Activated CD4-positive, alpha-beta T cell treated with anti-CD3 and anti-CD28 coated beads for 36 hours (primary cell): ENCODE results near the gene WDR13. TPM values are rescaled to one million over a fixed set of nuclear protein-coding genes. Genes with fewer than 3 reads are reported as not detected.
"Not testable (repeated sequence)": the region's sequence is repeated elsewhere in the genome, so short reads cannot be mapped to it uniquely, and the experiment has no call there.

Experiments
- ATAC-seq: fragments of 200-7000 bp; cut with Tn5 transposase; one replicate; pipeline ENCODE4 v1.10.0; 2021; ENCODE audit warnings: mild to moderate bottlenecking, moderate library complexity
- CTCF ChIA-PET: fragments of 350-600 bp; sonication (Branson Sonifier 250); formaldehyde crosslinking; loops from one replicate; lab custom pipeline; 2021; ENCODE audit warnings: antibody characterized with exemption; lab: Charles Lee
- POLR2A ChIA-PET: fragments of 350-600 bp; sonication (Branson Sonifier 250); formaldehyde crosslinking; loops from one replicate; lab custom pipeline; 2021; ENCODE audit warnings: antibody characterized with exemption, inconsistent platforms; lab: Charles Lee
- DNase-seq: peaks from one replicate; pipeline ENCODE4 v3.0.0-alpha.2; 2020
- H3K27ac Mint-ChIP-seq: one replicate; pipeline ENCODE4 v1.8.0; 2021; ENCODE audit warnings: mixed read lengths
- H3K27me3 Mint-ChIP-seq: one replicate; pipeline ENCODE4 v1.8.0; 2021; ENCODE audit warnings: mixed read lengths
- H3K36me3 Mint-ChIP-seq: one replicate; pipeline ENCODE4 v1.8.0; 2021; ENCODE audit warnings: low read depth, mixed read lengths
- H3K4me1 Mint-ChIP-seq: one replicate; pipeline ENCODE4 v1.8.0; 2021; ENCODE audit warnings: mixed read lengths
- H3K4me3 Mint-ChIP-seq: one replicate; pipeline ENCODE4 v1.8.0; 2021; ENCODE audit warnings: mild to moderate bottlenecking, moderate library complexity, mixed read lengths
- H3K9me3 Mint-ChIP-seq: one replicate; pipeline ENCODE4 v1.8.0; 2021; ENCODE audit warnings: low read depth, mixed read lengths
- intact Hi-C, 2 experiments: fragments of 100-400 bp; cut with DNase I in 1 of 2; cut with micrococcal nuclease in 1 of 2; formaldehyde crosslinking; loops; one replicate each; pipeline versions ENCODE4 v1.14.2 to v1.15.1; 2022 to 2024; cut with DNase I, micrococcal nuclease
- total RNA-seq, 2 experiments: library from RNA; stranded (reverse); gene quantifications; one replicate each; pipeline ENCODE4 v1.2.3, GENCODE V29; 2021

Gene WDR13
- 10 to 100 TPM; 27.2 to 39.4 TPM for total RNA-seq

DNA sequence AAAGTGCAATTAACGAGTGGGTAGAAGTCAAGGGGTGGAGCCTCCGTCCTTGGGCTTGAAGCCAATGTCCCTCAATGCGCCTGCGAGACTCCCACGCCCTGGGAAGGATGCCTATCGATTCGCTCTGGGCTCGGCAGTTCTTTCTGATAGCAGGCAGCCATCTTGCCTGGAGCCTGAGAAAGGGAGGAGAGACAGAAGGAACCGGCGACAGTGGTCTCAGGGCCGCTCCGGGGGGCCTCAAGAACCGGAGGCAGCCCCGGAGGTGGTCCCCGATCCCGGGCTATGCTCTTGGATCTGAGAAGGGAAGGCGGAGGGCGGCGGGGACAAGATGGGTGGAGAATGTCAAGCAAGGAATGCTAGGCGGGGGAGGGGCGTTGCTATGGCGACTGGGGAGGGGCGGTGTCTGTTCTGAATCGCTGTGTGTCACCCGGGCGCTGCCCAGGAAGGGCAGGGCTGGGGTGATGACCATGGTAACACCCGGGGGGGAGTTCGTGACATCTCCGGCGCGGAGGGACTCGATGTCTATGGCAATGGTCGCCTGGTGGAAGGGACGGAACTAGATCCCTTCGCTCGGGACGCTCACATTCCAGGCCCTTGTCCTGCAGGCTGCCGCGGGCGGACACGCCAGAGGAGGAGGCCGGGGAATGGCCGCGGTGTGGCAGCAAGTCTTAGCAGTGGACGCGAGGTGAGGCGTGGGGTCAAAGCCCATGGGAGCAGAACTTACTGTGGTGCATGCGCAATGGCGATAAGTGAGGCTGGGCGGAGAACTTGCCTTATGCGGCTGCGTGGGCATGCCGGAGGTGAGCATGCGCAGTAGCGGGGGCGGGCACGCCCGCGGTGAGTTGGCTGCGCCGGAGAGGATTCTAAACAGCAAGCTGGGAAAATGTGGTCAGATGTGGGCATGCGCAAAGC is at the start of gene WDR13:
Gene WDR13 (plus strand): TSS at position 140 of the 912 bp plus-strand sequence. CDS start 505 bp downstream, at position 645.
- POLR2A ChIA-PET = no interaction called here
- peak; percentile 94 for DNase-seq
- no peaks in the 10 kb centered on the region for H3K9me3 Mint-ChIP-seq
- H3K36me3 Mint-ChIP-seq = peaks cover 5% of the 10 kb centered on the region
- peak; percentile 91 for ATAC-seq
- CTCF ChIA-PET = no interaction called here
- peak within 1 kb of the TSS; percentile 98 for H3K27ac Mint-ChIP-seq
- H3K4me1 Mint-ChIP-seq = peaks cover 8% of the 10 kb centered on the region
- H3K27me3 Mint-ChIP-seq = no peaks in the 10 kb centered on the region
- intact Hi-C loops = loop anchor here (1.0 to 5.0 kb wide), 9 partner anchors 23 to 485 kb away; partner anchors contain the start of genes RBM3 (in 2 of the 2), EBP (in 1 of the 2), HDAC6 (in 1 of the 2) and SUV39H1 (in 1 of the 2)
- peak within 1 kb of the TSS; percentile 99 for H3K4me3 Mint-ChIP-seq

DNA sequence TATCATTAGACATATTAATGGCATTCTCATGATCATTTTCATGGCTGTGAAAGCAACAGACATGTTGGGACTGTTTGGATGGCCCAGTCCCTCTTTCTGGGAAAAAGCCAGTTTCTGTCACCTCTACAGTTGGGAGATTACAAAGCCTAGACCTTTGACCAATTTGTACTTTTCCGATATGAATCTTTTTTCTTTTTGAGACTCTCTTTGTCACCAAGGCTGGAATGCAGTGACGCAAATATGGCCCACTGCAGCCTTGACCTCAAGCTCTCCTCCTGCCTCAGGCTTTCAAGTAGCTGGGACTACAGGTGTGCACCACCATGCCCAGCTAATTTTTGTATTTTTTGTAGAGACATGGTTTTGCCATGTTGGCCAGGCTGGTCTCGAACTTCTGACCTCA is 48.4 kb upstream of the WDR13 start:
- H3K36me3 Mint-ChIP-seq = peaks cover 16% of the 10 kb centered on the region
- no peaks in the 10 kb centered on the region for H3K27me3 Mint-ChIP-seq
- no peak for ATAC-seq
- DNase-seq = no peak
- intact Hi-C loops = no loop called here
- no peak overlapping the region for H3K27ac Mint-ChIP-seq
- ChIA-PET POLR2A (no interaction called here), CTCF (interaction anchor here (0.8 kb wide), 1 partner anchor 75 kb away, joined by 3 read pairs; no protein-coding TSS in a partner anchor)
- H3K4me3 Mint-ChIP-seq = no peak overlapping the region
- no peaks in the 10 kb centered on the region for H3K4me1 Mint-ChIP-seq
- H3K9me3 Mint-ChIP-seq = no peaks in the 10 kb centered on the region

DNA sequence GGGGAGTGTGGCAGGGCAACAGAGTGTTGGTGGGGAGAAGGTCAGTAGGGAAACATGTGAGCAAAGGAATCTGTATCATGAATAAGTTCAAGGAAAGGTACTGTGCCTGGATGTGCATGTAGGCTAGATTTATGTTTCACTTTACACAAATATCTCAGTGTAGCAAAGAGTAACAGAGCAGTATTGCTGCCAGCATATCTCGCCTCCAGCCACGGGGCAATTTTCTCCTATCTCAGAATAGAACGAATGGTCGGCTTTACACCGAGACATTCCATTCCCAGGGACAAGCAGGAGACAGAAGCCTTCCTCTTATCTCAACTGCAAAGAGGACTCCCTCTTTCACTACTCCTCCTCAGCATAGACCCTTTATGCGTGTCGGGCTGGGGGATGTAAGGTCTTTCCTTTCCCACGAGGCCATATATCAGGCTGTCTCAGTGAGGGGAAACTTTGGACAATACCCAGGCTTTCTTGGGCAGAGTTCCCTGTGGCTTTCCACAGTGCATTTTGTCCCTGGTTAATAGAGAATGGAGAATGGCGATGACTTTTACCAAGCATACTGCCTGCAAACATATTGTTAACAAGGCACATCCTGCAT is 41.5 kb upstream of the WDR13 start:
- H3K27ac Mint-ChIP-seq, intact Hi-C loops, DNase-seq, H3K9me3 Mint-ChIP-seq, H3K4me1 Mint-ChIP-seq, H3K4me3 Mint-ChIP-seq, CTCF ChIA-PET, ATAC-seq, H3K27me3 Mint-ChIP-seq, POLR2A ChIA-PET: not testable (repeated sequence)
- peaks cover 30% of the 10 kb centered on the region for H3K36me3 Mint-ChIP-seq

DNA sequence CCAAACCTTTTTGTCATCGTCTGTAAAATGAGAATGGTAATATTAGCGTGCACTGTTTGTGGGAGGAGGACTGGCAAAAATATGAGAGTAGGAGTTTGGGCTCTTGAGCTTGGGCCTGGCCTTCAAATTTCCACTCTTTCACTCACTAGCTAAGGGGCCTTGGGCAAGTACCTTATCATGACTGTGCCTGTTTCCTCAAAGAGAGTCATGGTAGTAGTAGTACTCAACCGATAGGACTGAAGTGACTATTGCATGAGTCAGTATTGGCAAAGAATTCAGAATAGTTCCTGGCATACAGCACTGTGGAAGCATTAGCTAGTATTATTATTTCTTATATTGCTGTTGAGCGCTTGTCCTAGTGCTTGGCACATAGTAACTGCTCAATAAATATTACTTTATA is 39.0 kb upstream of the WDR13 start:
- intact Hi-C loops = loop anchor here in 1 of 2 experiments (1.0 kb wide), 1 partner anchor 12 kb away; no protein-coding TSS in a partner anchor
- Mint-ChIP-seq H3K27ac (peak overlapping the region; percentile 82), H3K27me3 (no peaks in the 10 kb centered on the region), H3K4me1 (peaks cover 3% of the 10 kb centered on the region), H3K4me3 (no peak overlapping the region), H3K9me3 (no peaks in the 10 kb centered on the region), H3K36me3 (peaks cover 30% of the 10 kb centered on the region)
- POLR2A ChIA-PET = interaction anchor here (0.6 to 0.9 kb wide), 2 partner anchors 16 to 19 kb away, joined by 3 read pairs; partner anchors contain the start of gene RBM3
- ATAC-seq (peak; percentile 99), DNase-seq (no peak)
- CTCF ChIA-PET = interaction anchor here (0.6 to 0.9 kb wide), 2 partner anchors 9 to 30 kb away, joined by 3 to 4 read pairs; no protein-coding TSS in a partner anchor

DNA sequence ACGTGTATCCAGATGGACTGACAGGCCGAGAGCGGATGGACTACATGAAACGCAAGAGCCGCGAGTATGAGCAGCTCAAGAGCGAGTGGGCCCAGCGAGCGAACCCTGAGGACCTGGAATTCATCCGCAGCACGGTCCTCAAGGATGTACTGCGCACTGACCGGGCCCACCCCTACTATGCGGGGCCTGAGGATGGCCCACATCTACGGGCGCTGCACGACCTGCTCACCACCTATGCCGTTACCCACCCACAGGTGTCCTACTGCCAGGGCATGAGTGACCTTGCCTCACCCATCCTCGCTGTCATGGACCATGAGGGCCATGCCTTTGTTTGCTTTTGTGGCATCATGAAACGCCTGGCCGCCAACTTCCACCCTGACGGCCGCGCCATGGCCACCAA is 37.7 kb upstream of the WDR13 start:
- Mint-ChIP-seq H3K9me3 (no peaks in the 10 kb centered on the region), H3K27me3 (no peaks in the 10 kb centered on the region), H3K36me3 (peaks cover 31% of the 10 kb centered on the region), H3K27ac (peak overlapping the region; percentile 37), H3K4me1 (peaks cover 3% of the 10 kb centered on the region), H3K4me3 (no peak overlapping the region)
- ATAC-seq = no peak
- CTCF ChIA-PET = no interaction called here
- POLR2A ChIA-PET = interaction anchor here (0.6 kb wide), 1 partner anchor 14 kb away, joined by 3 read pairs; no protein-coding TSS in a partner anchor
- intact Hi-C loops = no loop called here
- no peak for DNase-seq

DNA sequence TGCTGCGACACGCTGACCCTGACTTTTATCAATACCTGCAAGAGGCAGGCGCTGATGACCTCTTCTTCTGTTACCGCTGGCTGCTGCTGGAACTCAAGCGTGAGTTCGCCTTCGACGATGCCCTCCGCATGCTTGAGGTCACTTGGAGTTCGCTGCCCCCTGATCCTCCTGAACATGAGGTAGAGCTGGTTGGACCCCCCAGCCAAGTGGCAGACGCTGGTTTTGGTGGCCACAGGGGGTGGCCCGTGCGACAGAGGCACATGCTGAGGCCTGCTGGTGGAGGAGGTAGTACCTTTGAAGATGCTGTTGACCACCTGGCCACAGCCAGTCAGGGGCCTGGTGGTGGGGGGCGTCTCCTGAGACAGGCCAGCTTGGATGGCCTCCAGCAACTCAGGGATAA is 37.2 kb upstream of the WDR13 start:
- ATAC-seq = no peak
- Mint-ChIP-seq H3K27me3 (no peaks in the 10 kb centered on the region), H3K27ac (no peak overlapping the region), H3K4me1 (peaks cover 3% of the 10 kb centered on the region), H3K4me3 (no peak overlapping the region), H3K9me3 (no peaks in the 10 kb centered on the region), H3K36me3 (peaks cover 28% of the 10 kb centered on the region)
- intact Hi-C loops = no loop called here
- CTCF ChIA-PET = interaction anchor here (0.5 to 0.6 kb wide), 2 partner anchors 10 to 22 kb away, joined by 3 read pairs; no protein-coding TSS in a partner anchor
- no peak for DNase-seq
- POLR2A ChIA-PET = no interaction called here

DNA sequence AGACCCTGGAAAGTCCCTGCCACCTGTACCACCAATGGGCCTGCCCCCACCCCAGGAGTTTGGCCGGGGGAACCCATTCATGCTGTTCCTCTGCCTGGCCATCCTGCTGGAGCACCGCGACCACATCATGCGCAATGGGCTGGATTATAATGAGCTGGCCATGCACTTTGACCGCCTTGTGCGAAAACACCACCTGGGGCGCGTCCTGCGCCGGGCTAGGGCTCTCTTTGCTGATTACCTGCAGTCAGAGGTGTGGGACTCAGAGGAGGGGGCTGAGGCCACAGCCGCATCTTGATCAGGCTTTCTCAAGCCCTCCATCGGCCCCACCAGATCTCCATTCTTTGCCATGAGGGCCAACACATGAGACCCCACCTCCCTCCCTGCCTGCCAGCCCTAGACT is 36.6 kb upstream of the WDR13 start:
- no peaks in the 10 kb centered on the region for H3K27me3 Mint-ChIP-seq
- intact Hi-C loops = no loop called here
- H3K36me3 Mint-ChIP-seq = peaks cover 24% of the 10 kb centered on the region
- CTCF ChIA-PET = interaction anchor here (0.5 to 0.6 kb wide), 2 partner anchors 9 to 22 kb away, joined by 3 read pairs; no protein-coding TSS in a partner anchor
- POLR2A ChIA-PET = no interaction called here
- ATAC-seq = no peak
- H3K4me3 Mint-ChIP-seq = no peak overlapping the region
- H3K27ac Mint-ChIP-seq = no peak overlapping the region
- no peak for DNase-seq
- no peaks in the 10 kb centered on the region for H3K9me3 Mint-ChIP-seq
- peaks cover 3% of the 10 kb centered on the region for H3K4me1 Mint-ChIP-seq

DNA sequence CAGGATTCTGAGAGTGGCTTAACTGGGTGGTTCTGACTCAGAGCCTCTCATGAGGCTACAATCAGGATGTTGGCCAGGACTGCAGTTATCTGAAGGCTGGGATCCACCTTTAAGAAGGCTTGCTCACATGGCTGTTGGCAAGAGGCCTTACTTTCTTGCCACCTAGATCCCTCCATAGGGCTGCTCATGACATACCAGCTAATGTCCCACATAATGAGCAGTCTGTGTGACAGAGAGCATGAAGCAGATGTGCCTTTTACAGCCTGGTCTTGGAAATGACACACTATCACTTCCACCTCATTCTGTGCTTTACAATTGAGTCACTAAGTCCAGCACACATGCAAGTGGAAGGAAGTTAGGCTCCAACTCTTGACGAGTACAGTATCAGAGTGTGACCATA is 27.3 kb upstream of the WDR13 start:
- ATAC-seq (peak; percentile 74), DNase-seq (peak; percentile 46)
- Mint-ChIP-seq H3K4me3 (no peak overlapping the region), H3K4me1 (peaks cover 7% of the 10 kb centered on the region), H3K36me3 (peaks cover 2% of the 10 kb centered on the region), H3K9me3 (no peaks in the 10 kb centered on the region), H3K27me3 (no peaks in the 10 kb centered on the region), H3K27ac (peak overlapping the region; percentile 70)
- CTCF ChIA-PET = interaction anchor here (0.6 to 0.8 kb wide), 2 partner anchors 9 to 40 kb away, joined by 3 read pairs; no protein-coding TSS in a partner anchor
- intact Hi-C loops = loop anchor here (1.0 to 10.0 kb wide), 4 partner anchors 12 to 605 kb away; partner anchors contain the start of genes FTSJ1 (in 1 of the 2), PLP2 (in 1 of the 2), SLC38A5 (in 1 of the 2) and TBC1D25 (in 1 of the 2)
- POLR2A ChIA-PET = no interaction called here

DNA sequence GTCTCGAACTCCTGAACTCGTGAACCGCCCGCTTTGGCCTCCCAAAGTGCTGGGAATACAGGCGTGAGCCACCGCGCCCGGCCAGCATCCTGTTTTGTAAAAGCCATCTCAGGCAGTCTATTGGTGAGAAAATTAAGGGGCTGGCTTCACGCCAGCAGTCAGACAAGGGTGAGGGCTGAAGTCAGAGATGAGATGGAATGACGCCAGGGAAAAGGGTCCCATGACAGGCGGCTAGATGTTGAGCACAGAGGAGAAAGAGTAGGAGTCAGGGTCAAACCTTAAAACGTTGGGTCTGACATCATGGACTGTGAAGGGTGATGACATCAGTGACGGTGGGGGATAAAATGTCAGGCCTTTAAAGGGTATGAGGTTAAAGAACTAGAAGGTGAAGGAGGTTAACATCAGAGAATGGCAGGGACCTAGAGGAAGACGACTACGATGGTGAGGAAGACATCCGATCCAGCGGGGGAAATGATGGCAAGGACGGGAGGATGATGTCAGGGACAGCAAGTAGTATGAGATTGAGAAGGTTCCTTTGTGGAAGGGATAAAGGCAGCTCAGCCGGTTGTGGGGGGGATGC is 23.5 kb upstream of the WDR13 start:
- peak; percentile 32 for DNase-seq
- peak overlapping the region; percentile 100 for H3K27ac Mint-ChIP-seq
- ChIA-PET CTCF (interaction anchor here (0.6 to 1.7 kb wide), 2 partner anchors 34 to 914 kb away, joined by 3 to 8 read pairs; partner anchors contain the start of genes TBC1D25 and UXT), POLR2A (interaction anchor here (0.6 to 2.3 kb wide), 6 partner anchors 14 to 324 kb away, joined by 3 to 16 read pairs (median 3); partner anchors contain the start of genes PQBP1, TBC1D25 and TIMM17B)
- H3K36me3 Mint-ChIP-seq = peaks cover 36% of the 10 kb centered on the region
- H3K4me1 Mint-ChIP-seq = peaks cover 22% of the 10 kb centered on the region
- peak overlapping the region; percentile 99 for H3K4me3 Mint-ChIP-seq
- no peaks in the 10 kb centered on the region for H3K9me3 Mint-ChIP-seq
- peak; percentile 8 for ATAC-seq
- intact Hi-C loops = loop anchor here (1.0 to 10.0 kb wide), 14 partner anchors 24 to 696 kb away; partner anchors contain the start of genes EBP (in 2 of the 2), FTSJ1 (in 2 of the 2), TBC1D25 (in 2 of the 2) and WDR13 (in 2 of the 2)
- H3K27me3 Mint-ChIP-seq = no peaks in the 10 kb centered on the region
